Right renal pelvis (tissue), 4 donors: ENCODE results near the gene EPSTI1. TPM values are rescaled to one million over a fixed set of nuclear protein-coding genes. Genes with fewer than 3 reads are reported as not detected.
"Not testable (repeated sequence)": the region's sequence is repeated elsewhere in the genome, so short reads cannot be mapped to it uniquely, and the experiment has no call there.

Experiments used
- DNase-seq, 4 donors: peaks; one replicate each; pipeline ENCODE4 v3.0.0-alpha.2; 2013; ENCODE audit warnings: low read depth in 4 of 4, low spot score in 3 of 4, missing footprints in 1 of 4
- polyA plus RNA-seq, 4 donors: library from polyadenylated mRNA; unstranded; fragments of 120-200 nt; gene quantifications; one replicate each; pipeline ENCODE4 v1.2.1, GENCODE V29; 2013; ENCODE audit not compliant: insufficient read length in 4 of 4

Gene EPSTI1
- polyA plus RNA-seq, 4 donors = 10.5 to 14.8 (median 12.4) TPM

- not testable (repeated sequence) for DNase-seq
These were observed 129.7 kb downstream of the EPSTI1 start for GRCh38 chr13:42862370-42862769.

- no peak for DNase-seq
These were observed 131.6 kb downstream of the EPSTI1 start for GRCh38 chr13:42860485-42860884.

- DNase-seq = no peak
These were observed 132.3 kb downstream of the EPSTI1 start for GRCh38 chr13:42859760-42860159.

- DNase-seq = no peak
These were observed 136.6 kb downstream of the EPSTI1 start for GRCh38 chr13:42855410-42855809.

- no peak for DNase-seq
These were observed 139.9 kb downstream of the EPSTI1 start for GRCh38 chr13:42852136-42852535.

- DNase-seq = no peak
These were observed 142.8 kb downstream of the EPSTI1 start for GRCh38 chr13:42849200-42849599.

- DNase-seq = no peak
These were observed 144.0 kb downstream of the EPSTI1 start for GRCh38 chr13:42847891-42848663.

GRCh38 chr13:42836930-42837690 is 154.9 kb downstream of the EPSTI1 start:
- DNase-seq = peak; percentile 15 to 38 (median 18)

Other genes starting within 250 kb of the EPSTI1 start
- gene FAM216B, start 210.7 kb downstream of the EPSTI1 start, polyA plus RNA-seq = not detected
- 10 to 100 TPM; 19.7 to 31.6 (median 30.1) TPM for gene DNAJC15, start 31.3 kb upstream of the EPSTI1 start, polyA plus RNA-seq